Ovary (tissue), 9 donors: ENCODE results near the gene GET4. TPM values are rescaled to one million over a fixed set of nuclear protein-coding genes. Genes with fewer than 3 reads are reported as not detected.

Source experiments
- DNase-seq, 5 donors: peaks; one replicate each; pipeline ENCODE4 v3.0.0-alpha.2; 2019 to 2020
- H3K27ac ChIP-seq, 2 donors: fragments of 200-600 bp; one replicate each; pipeline versions ENCODE4 v1.5.1 to v1.8.0; 2019 to 2022
- H3K27me3 ChIP-seq: fragments of 200-600 bp; one replicate; pipeline ENCODE4 v1.8.0; 2022
- H3K36me3 ChIP-seq: fragments of 200-600 bp; sonication (generic); one replicate; pipeline ENCODE4 v1.5.1; 2019
- H3K4me1 ChIP-seq: one replicate; pipeline ENCODE4 v1.8.1; 2013; ENCODE audit warnings: mild to moderate bottlenecking, moderate library complexity; ENCODE audit not compliant: insufficient read depth
- H3K4me3 ChIP-seq: fragments of 200-600 bp; sonication (generic); one replicate; pipeline ENCODE4 v1.5.1; 2017
- H3K9me3 ChIP-seq, 2 donors: fragments of 200-600 bp in 1 of 2; sonication (generic) in 1 of 2; one replicate each; pipeline versions ENCODE4 v1.5.1 to v1.8.1; 2013 to 2019; ENCODE audit warnings: mild to moderate bottlenecking in 1 of 2, moderate library complexity in 1 of 2
- CTCF ChIP-seq, 3 donors: fragments of 450-650 bp in 2 of 3; fragments of 200-600 bp in 1 of 3; IDR thresholded peaks; one replicate each; pipeline versions ENCODE4 v1.5.1 to v1.8.0; 2016 to 2022; ENCODE audit warnings: antibody characterized with exemption in 3 of 3, mild to moderate bottlenecking in 1 of 3
- EP300 ChIP-seq: sonication (generic); formaldehyde crosslinking; IDR thresholded peaks from one replicate; pipeline ENCODE4 v1.6.1; 2017; ENCODE audit warnings: antibody characterized with exemption
- POLR2A ChIP-seq: fragments of 450-650 bp; IDR thresholded peaks from one replicate; pipeline ENCODE4 v1.6.1; 2017; ENCODE audit warnings: antibody characterized with exemption, mild to moderate bottlenecking, moderate library complexity
- whole genome bisulfite sequencing, 3 donors: extraction: QIAGEN DNeasy Blood & Tissue Kit in 1 of 3; methylation state at CpG; one replicate each; pipeline versions ENCODE4 v1.1.5 to v1.1.7; 2013 to 2017; 5-methylcytosine and 5-hydroxymethylcytosine counted together
- intact Hi-C, 4 donors: fragments of 100-400 bp; cut with DNase I; formaldehyde crosslinking; loops; one replicate each; pipeline versions ENCODE4 v1.11.0 to v1.15.1; 2022 to 2023
- polyA plus RNA-seq, 2 donors: library from polyadenylated mRNA; stranded (reverse); fragments of 200-250 nt in 1 of 2; fragments of 350-450 nt in 1 of 2; fragmentation: Illumina TruSeq in 1 of 2; extraction: RNeasy Lipid Tissue Mini Kit (QIAGEN cat#74804) in 1 of 2; gene quantifications; one replicate each; pipeline ENCODE4 v1.2.3, GENCODE V29; 2013 to 2014
- total RNA-seq, 7 donors: library from RNA; depleted of rRNA in 2 of 7; stranded (reverse); fragments of >200 nt in 2 of 7; fragmentation: NEBNext Ultra II Directional in 3 of 7; extraction: Animal tissue kit (Norgen Biotek cat#: 25700) in 3 of 7; gene quantifications; one replicate each; pipeline versions ENCODE4 v1.1.0 to v1.2.4, GENCODE V29; 2016 to 2023
- donor health status: DM: no; HTN: no; CAD: no; lungs with moderate emphysema.
- donor health status: DM: no; HTN: no; CAD: no.
- donor health status: Bipolar disorder and iron deficiency.
- donor health status: DM: yes; HTN: yes; CAD: no.
- donor health status: DM: no; HTN: no; CAD: no.
- donor health status: DM: yes; HTN: yes; CAD: no.

Gene GET4
- total and polyA plus RNA-seq, 9 donors: 7.2 to 37.6 (median 30.4) TPM

DNA sequence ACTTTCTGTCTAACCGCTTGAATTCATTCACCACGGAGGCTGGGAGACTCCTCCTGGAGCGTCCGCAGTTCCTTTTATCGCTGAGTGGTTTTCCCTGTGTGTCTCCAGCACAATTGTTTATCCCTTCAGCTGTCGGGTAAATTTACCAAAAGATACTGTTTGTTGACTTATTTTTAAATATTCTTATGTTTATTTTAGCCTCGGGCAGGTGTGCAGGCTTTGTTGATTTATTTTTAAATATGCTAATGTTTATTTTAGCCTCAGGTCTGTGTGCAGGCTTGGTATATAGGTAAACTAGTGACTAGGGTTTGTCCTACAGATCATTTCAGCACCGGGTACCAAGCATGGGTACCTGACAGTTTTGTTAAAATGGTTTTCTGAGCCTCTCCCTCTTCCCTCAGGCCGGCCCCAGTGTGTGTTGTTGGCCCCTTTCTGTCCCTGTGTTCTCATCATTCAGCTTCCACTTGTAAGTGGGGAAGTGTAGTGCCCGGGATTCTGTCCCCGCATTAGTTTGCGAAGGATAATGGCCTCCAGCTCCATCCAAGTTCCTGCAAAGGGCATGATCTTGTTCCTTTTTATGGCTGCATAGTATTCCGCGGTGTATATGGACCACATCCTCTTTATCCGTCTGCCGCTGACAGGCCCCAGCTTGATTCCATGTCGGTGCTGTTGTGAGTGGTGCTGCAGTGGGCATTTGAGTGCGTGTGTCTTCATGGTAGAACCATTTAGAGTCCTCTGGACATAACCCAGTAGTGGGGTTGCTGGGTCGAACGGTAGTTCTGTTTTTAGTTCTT lies 5.3 kb downstream of the GET4 start:
- Histone ChIP-seq H3K27ac (no peak overlapping the region), H3K4me1 (peaks cover 34% of the 10 kb centered on the region), H3K36me3 (no peaks in the 10 kb centered on the region), H3K27me3 (no peaks in the 10 kb centered on the region), H3K4me3 (no peak overlapping the region), H3K9me3 (no peaks in the 10 kb centered on the region)
- TF ChIP-seq CTCF (IDR thresholded peaks at IDR 0.05) (no peak), POLR2A (no peak), EP300 (no peak)
- intact Hi-C loops: loop anchor here in 1 of 4 donors (10.0 kb wide), 1 partner anchor 557 kb away; no protein-coding TSS in a partner anchor
- WGBS, 3 donors: 89 to 91% (median 91%) methylated on average over 20 of the region's 20 CpGs
- DNase-seq: peak in 1 of 5 donors; percentile 10

DNA sequence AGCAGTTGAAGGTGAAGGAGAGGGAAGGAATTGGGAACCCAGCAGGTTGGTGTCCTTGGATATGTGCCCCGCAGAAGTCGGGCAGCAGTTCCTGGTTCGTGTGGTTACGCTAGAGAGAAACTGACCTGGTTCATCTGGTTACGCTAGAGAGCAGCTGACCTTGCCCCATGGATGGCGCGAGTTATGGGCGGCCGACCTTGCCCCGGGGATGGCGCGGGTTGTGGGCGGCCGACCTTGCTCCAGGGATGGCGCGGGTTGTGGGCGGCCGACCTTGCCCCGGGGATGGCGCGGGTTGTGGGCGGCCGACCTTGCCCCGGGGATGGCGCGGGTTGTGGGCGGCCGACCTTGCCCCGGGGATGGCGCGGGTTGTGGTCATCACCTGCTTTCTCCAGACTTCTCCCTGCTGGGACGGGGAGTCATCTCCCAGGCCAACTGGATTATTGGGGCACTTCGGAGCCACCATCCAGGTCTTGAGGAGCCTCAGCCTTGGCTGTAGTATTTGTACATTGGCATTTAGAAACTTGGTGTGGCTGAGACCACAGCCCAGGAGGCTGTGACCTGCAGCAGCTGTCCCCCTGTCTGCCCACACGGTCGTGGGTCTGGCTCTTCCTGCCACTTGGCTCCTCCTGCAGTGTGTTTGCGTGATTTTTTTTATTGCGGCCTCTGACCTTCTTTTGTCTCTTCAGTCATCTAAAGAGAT lies 6.1 kb downstream of the GET4 start:
- Histone ChIP-seq H3K27me3 (no peaks in the 10 kb centered on the region), H3K36me3 (no peaks in the 10 kb centered on the region), H3K27ac (no peak overlapping the region), H3K4me3 (no peak overlapping the region), H3K9me3 (no peaks in the 10 kb centered on the region), H3K4me1 (peaks cover 34% of the 10 kb centered on the region)
- WGBS, 3 donors: 86 to 93% (median 89%) methylated on average over 36 to 37 of the region's 37 CpGs
- peak in 1 of 5 donors; percentile 23 for DNase-seq
- TF ChIP-seq CTCF (IDR thresholded peaks at IDR 0.05) (no peak), EP300 (no peak)
- intact Hi-C loops: loop anchor here in 1 of 4 donors (10.0 kb wide), 1 partner anchor 558 kb away; no protein-coding TSS in a partner anchor

DNA sequence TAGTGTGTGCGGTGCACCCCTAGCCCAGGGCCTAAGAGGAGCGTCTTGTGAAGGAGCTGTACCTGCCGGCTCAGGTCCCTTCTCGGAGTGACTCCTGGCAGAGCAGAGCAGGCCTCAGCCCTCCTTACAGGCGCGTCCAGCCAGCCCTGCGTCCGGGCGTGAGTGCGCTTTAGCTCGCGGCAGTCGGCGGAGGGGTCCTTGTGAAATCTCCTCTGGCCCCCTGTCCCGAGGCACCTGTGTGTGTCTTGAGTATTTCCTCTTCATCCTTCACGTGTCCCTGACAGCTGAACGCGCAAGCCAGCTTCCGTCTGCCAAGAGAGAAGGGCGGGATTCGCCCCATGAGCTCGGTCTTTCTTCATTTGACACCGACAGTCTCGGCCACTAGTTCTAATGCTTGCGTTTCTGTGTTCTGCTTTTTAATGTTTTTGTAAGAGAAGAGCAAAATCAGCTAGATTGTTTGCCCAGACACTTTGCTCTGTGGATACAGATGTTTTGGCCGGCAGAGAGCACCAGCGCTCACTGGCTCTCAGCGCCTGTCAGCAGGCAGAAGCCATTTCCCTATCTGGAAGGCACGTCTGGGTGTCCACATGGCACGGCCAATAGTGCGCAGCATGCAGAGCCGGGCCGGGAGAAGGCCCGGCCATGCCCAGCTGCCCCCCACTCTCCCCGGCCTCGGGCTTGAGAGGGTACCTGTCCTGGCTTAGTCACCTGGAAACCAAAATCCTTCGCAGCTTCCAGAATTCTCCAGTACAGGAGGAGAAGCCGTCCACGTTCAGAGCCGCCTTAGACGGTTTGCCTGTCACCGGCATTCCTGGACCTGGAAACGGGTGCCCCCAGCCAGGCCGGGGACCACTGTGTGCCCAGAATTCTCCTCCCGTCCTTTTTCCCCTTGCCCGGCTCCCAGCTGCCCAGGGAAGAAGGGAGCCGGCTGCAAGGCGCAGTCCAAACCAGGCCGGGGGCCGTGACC lies 7.0 kb downstream of the GET4 start:
- Histone ChIP-seq H3K36me3 (no peaks in the 10 kb centered on the region), H3K9me3 (no peaks in the 10 kb centered on the region), H3K27ac (peak overlapping the region in 1 of 2 donors; percentile 24), H3K27me3 (no peaks in the 10 kb centered on the region), H3K4me1 (peaks cover 29% of the 10 kb centered on the region), H3K4me3 (no peak overlapping the region)
- intact Hi-C loops: loop anchor here in 1 of 4 donors (10.0 kb wide), 1 partner anchor 559 kb away; no protein-coding TSS in a partner anchor
- DNase-seq: peak in 2 of 5 donors; percentile 41 to 47
- 52 to 73% (median 63%) methylated on average over 50 of the region's 50 CpGs for WGBS, 3 donors
- TF ChIP-seq POLR2A: no peak
- no peak for TF ChIP-seq EP300
- TF ChIP-seq CTCF (IDR thresholded peaks at IDR 0.05): no peak
